PC-3 (cell line): ENCODE data around the gene SPRY1.

Experiments
- EZH2 ChIP-seq: fragments of 300-600 bp; sonication (generic); IDR thresholded peaks from one replicate; pipeline ENCODE4 v1.6.1; 2017; ENCODE audit warnings: antibody characterized with exemption, mild to moderate bottlenecking, low read length; ENCODE audit not compliant: unreplicated experiment
- TF ChIP-seq, protein P1 (sequence below): fragments of 300-600 bp; sonication (generic); conservative IDR thresholded peaks from 2 replicates; pipeline ENCODE4 v1.5.1; 2017; ENCODE audit warnings: antibody characterized with exemption, low read depth, mild to moderate bottlenecking, low read length

DNA sequence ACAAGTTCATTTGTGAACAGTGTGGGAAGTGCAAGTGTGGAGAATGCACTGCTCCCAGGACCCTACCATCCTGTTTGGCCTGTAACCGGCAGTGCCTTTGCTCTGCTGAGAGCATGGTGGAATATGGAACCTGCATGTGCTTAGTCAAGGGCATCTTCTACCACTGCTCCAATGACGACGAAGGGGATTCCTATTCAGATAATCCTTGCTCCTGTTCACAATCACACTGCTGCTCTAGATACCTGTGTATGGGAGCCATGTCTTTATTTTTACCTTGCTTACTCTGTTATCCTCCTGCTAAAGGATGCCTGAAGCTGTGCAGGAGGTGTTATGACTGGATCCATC lies 5.5 kb downstream of the SPRY1 start:
- TF ChIP-seq EZH2, result no peak
- TF ChIP-seq, protein P1, sequence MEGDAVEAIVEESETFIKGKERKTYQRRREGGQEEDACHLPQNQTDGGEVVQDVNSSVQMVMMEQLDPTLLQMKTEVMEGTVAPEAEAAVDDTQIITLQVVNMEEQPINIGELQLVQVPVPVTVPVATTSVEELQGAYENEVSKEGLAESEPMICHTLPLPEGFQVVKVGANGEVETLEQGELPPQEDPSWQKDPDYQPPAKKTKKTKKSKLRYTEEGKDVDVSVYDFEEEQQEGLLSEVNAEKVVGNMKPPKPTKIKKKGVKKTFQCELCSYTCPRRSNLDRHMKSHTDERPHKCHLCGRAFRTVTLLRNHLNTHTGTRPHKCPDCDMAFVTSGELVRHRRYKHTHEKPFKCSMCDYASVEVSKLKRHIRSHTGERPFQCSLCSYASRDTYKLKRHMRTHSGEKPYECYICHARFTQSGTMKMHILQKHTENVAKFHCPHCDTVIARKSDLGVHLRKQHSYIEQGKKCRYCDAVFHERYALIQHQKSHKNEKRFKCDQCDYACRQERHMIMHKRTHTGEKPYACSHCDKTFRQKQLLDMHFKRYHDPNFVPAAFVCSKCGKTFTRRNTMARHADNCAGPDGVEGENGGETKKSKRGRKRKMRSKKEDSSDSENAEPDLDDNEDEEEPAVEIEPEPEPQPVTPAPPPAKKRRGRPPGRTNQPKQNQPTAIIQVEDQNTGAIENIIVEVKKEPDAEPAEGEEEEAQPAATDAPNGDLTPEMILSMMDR, result no peak
